A172 (cell line): ENCODE measurements around the gene FAM9C. TPM values are rescaled to one million over a fixed set of nuclear protein-coding genes. Genes with fewer than 3 reads are reported as not detected.
A peak's percentile ranks its signal among the peaks of the same experiment; 100 is the strongest.
"Not testable (repeated sequence)": the region's sequence is repeated elsewhere in the genome, so short reads cannot be mapped to it uniquely, and the experiment has no call there.

Experiments
- DNase-seq: peaks from one replicate; pipeline ENCODE4 v3.0.0-alpha.2; 2015; ENCODE audit warnings: low spot score
- total RNA-seq: library from RNA; depleted of rRNA; stranded (reverse); fragments of >200 nt; shearing (Covaris generic); gene quantifications from 2 replicates; pipeline ENCODE4 v1.2.3, GENCODE V29; 2014

The FAM9C gene
- total RNA-seq, 1 experiment from 2014 or later, result not detected

DNA sequence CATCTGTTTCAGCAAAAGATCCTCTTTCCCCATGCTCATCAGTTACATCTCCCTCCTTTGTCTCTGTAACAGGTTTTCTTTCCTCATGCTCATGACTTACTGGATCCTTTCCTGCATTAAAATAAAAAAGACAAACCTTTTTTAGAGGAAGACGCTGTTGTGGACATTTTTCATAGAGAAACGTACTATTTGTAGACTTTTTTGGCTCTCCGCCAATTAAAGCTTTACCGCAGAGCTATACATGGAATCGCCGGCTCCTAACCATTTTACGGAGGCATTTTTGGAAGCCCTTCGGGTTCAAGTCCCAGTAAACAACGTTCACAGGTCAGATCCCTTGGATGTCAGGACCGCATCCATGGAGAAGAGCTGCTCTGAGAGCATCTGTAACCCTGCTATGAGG lies 1.3 kb downstream of the FAM9C start:
- no peak for DNase-seq

DNA sequence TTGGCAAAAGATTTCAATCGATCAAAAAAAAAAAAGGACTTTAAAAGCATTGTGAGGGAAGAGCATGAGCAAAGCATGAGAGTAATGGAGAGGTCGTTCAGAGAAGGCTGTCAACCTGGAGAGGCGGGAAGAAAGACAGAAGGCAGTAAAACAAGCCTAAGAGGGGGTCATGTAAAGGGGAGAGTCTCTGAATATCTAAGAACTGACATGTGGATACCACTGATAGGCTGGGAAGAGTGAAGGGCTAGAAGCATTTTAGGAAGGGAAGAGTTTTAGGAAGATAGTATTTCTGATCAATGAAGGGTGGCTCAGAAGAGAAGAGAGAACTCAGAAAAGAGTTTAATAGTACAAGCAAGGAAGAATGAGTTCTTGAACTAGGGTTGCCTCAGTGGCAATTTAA lies 7.5 kb downstream of the FAM9C start:
- no peak for DNase-seq

DNA sequence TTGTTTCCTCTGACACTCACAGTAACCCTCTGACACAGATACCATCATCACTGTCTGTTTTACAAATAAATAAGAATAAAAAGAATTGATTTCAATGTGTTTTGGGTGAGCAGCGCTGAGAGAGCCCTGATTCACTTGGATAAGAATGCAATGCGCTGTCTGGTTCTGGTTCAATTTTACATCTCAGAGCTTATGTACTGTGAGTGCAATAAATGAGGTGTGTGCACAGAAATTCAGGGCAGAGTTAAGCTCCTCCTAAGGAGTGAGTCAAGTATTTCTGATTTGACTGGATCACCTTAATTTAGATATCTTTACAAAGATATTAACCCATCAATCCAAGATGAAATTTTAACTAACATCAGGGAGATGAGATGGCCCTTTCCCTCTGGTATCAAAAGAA lies 11.2 kb downstream of the FAM9C start:
- no peak for DNase-seq

DNA sequence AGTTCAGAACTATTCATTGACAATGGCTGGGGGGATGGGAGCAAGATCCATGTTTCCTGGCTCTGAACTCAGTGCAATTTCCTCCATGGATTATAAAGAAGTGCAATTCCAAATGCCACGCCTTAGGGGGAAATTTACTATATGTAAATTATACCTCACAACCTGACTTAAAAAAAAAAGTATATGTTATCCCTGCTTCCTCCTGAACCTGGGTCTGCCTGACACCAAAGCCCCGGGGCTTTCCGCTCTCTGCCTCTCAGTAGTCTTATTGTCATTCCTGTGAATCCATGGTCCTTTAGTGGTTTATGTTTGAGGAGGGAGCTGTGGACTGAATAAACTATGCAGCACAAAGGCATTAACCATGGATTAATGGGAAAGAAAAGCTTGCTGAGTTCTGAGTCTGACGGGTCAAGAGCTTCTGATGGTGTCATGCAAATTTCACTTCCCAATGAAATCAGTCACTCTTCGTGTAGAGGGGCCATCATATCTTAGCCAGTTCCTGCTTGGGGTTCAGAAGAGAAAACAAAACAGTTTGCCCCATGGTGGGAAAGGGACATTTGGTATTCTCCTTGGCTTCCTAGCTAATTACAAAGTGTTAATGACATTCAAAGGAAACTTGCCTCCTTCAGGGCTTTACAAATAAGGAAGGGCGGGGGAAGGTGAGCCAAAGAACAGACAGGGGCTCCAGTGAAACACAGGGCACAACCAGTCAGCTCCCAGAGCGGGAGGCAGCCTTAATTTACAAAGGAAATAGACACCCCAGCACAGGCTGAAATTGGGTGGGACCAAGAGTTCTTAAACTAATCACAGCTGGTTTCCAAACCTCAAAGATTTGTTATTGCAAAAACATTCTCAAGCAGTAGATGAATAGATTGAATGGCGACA lies 14.3 kb downstream of the FAM9C start:
- no peak for DNase-seq

DNA sequence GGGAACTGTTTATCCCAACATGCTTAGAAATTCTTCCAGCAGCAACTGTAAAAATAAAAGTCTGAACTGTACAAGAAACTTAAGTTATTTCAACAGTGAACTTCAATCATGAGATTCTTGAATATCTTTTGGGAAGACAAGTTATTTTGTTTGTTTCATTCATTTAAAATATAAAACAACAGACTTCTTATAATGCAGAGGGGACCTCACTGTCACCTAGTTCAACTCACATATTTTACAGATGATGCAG lies 14.9 kb downstream of the FAM9C start:
- no peak for DNase-seq

DNA sequence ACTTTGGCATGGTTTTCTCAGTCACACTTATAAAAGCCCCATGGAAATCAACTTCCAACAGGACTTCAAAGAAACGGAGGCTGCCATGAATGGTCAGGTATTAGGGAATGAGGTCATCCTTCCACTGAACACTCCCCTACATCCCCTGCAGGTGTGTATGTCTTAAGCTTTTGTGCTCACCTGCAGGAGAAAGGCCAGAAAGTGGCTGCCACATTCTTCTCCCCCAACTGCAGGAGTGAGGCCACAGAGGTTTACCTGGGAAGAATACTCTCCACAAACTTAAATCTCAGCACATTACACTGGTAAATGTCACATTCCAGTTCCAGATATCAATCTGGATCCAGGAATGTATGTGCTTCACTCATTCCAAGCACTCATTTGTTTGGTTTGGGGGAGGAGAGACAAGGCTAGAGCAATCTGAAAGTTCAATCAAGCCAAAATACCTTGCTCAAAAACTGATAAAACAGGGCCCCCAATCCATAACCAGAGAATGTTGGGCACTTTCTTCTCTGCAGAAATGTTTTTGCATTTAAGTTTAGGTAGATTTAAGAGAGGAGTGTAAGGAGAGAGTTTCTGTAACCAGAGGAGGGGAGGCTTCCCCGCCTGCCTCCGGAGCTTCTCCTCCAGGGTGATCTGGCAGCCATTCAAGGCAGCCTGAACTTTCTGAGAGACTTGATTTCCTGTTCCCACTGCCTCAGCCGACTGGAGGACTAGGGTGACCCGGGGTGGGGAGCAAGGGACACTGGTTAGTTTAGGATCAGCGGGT lies 15.4 kb downstream of the FAM9C start:
- DNase-seq, result peak; percentile 64

DNA sequence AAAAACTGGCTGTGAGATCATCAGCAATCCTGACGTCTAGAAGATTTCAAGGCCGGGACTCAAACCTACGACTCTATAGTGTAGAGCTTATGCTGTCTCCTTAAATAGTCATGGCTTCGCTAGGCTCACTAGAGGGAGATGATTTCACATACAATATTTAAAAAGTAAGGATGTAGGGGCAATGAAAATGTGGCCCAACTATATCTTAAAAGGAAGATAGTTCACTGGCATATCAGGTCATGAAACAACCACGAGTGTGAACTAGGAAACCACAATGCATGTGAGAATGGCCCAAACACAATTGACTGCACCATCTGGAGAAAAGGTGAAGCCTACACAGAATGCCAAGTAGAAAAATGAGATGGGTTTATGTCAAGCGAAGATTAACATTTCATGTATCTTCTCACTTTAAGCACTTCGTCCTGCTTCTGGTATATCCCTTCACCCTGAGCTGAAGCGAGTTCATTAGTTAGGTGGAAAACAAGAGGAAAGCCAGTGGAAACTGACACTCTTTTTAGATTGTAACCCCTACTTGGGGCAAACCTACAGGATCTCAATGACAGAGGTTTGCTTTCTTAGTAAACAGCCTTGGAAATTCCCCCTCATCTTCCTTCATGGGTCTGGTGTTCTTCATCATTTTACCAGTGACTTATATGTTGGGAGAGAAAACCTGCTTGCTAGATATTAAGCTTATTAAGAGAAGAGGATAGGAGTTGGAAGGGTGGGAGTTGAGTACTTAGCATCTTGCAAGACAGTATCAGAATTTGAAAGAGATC lies 17.4 kb downstream of the FAM9C start:
- DNase-seq, result no peak

DNA sequence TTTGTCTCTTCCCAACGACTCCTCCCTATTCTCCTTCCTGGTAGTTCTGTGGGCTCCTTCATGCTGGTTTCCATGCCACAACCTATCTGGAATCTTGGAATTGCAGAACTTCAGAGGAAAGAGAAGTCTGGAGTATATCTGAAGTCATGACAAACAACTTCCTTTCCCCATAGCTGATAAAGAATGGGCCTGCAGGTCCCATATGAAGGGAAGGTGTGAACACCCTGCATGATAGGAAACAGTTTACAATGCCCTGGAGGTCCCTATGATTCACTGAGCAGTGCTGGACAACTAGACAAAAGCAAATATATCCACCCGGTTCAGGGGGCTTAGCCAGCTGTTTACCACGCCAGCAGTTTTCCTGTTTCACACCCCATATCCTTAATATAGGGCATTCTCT lies 19.4 kb downstream of the FAM9C start:
- no peak for DNase-seq

DNA sequence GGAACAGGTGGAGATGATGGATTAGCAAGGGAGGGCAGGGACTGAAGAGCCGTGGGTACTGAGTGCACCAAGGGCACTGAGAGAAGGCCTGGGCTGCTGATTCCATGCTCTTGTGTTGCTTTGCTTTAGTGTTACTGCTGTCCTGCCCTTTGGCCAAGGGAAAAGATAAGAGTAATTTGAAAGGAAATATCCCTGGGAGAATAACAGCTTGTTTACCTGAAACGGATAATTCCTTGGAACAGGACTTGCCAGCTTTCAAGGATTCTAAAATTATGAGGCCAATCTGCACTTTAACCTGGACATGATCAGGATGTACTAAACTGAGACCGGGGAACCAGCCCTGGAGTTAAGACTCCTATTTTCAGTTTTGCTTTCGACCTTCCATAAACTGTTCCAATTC lies 20.4 kb downstream of the FAM9C start:
- no peak for DNase-seq

DNA sequence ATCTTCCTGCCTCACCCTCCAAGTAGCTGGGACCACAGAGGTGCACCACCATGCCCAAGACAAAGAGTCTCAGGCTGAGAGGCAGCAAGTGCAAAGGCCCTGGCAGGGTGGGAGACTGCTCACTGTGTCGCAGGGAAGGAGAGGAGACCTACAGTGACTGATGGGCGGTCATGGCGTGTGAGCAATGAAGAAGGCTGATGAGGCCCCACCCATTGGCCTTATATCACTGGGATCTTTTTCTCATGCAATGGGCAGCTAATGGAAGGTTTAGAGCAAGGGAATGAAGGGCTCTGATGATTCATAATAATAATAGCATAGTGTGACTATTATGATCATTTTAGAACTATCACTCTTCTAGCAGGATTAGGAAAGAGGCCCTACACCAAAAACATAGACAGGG lies 20.9 kb downstream of the FAM9C start:
- DNase-seq, result no peak

DNA sequence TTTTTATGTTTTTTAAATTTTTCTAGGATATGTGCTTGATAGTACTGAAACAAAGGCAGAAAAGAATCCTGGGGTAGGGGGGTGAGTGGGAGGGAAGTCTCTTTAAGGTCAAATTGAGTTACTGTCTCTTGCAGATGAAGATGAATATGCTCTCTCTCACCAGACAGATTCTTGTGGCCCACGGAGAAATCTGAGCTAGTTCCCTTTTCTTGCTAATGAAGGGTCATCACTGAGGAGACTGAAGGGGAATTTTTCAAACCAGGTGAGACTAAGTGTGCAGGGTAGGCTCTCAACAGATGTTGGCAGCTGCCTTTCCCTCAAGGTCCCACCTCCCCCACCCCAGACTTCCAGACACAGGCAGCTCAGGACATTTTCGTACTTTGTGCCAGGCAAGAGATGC lies 21.5 kb downstream of the FAM9C start:
- DNase-seq, result no peak

DNA sequence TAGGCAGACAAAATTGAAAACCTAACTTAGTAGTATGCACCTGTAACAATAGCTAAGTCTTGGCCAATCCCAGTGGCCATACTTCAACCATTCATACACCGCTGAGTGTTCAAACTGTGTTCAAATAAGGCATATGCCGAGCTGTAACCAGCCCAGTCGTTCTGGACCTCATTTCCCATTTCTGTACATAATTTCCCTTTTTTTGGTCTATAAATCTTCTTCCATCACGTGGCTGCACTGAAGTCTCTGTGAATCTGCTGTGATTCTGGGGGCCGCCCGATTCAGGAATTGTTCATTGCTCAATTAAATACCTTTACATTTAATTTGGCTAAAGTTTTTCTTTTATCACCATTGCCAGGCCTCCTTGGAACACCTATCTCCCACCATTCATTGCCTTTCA lies 27.7 kb downstream of the FAM9C start:
- DNase-seq, result not testable (repeated sequence)

DNA sequence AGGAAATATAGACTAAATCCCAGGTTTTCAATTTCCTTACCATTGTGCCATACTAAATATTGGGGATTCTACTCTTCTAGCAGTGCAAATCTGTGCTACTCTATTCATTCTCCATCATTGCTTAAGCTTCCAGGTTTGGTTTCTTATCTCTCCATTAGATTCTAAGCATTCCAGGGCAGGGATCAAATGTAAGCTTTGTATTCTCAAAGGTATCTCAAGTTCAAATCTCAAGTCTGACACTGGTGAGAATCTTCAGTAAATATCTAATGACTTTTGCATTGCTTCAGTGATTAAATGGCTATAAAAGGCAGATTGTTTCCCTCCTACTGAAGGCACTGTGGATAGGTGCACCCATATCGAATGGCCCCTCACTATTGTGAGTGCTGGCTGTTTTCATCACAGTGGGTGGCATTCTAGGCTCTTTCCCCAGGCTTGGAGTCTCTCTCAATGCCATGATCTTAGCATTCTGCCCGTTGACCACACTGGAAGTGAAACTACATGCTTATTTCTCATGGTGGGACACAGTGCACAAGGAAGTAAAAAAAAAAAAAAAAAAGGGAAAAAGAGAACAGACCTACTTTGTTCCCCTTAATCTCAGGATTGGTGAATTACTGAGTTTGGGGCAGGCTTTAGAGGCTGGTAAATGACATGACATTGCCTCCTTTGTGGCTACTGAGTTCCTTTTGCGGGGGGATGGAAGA lies 28.7 kb downstream of the FAM9C start:
- DNase-seq, result no peak

DNA sequence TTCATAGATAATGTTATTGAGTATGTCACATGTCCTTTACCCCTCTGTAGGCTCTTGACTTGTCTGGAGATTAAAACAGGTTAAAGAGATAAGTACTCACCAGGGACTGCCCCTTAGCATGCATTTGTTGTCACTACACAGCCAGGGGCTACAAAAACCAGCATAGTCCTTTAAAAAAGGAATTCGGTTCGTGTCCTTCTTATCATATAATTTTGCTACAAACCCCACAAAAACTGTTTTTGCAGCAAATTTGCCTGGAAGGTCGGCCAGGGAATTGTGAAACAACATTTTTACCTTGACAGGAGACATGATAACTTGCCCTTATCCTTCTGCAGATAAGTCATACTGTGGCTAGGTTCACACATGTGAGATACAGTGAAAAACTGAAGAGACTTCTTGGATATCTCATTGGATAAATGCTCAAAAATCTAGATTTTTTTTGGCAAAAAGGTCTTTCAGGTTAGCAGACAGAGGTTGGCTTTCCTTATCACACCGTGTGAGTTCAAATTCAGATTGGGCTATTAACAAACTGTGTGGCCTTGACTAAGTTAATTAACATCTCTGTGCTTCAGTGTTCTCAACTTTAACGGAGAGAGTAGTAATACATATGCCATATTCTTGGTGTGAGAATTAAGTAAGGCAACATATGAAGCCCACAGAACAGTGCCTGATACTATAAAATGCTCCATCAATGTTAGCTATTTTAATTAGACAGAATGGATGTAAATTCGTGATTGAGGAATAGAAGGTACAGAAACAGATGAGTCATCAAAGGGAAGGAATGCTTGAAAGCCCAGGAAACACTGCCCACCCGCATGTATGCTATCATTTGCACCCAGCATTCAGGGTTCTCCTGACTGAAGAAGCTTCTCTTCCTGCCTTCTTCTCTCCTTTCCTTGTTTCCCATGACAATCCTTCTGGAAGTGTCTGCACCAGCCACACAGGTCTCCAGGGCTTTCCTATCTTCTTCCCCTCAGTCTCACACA lies 30.0 kb downstream of the FAM9C start:
- DNase-seq, result no peak

DNA sequence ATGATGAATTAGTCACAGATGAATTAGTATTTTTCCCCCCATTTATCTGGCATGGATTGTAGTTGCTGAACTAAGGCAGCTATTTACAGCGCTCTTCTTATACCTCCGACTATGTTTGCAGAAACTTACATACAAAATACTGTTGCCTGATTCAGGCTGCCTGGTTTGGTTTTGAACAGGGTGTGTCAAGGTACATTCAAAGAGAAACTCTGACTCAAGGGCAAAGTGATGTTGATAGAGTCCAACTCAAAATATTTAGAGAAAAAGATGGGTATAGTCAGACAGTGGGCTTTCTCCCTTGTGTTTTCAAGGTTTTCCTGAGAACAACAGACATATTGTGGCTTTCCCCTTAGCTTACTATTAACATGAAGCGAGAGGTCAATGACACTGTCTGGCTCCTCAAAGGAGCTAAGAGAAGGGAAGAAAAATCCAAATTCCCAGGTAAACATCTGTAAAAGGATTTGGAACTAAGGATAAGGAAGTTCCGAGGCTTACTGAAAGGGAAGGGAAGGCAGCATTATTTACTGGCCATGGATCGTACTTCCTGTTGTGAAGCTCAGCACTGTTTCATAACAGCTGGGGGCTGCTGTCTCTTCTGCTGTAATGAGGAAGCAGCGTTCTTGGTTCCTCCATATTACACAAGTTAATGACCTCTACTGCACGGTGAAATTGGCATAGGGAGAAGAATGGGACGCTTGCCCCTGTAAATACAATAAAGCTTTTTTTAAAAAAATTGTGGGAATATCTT lies 30.9 kb downstream of the FAM9C start:
- no peak for DNase-seq

DNA sequence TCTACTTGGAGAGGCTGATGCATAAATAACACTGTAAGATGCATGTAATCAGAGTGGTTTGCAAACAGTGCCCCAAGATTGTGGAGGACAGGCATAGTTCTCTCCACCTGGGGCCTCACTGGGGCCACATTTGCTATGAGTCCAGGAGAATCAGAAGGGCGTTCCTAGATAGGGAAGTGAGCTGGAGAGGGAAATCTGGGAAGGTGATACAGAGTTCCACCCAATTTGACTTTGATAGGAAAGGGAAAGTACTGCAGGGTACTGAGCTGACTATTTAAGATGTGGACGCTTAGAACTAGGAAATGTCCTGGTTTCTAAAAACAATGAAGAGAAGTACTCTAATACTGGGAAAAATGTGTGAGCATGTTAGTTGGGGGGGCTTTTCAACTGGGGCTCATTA lies 33.9 kb downstream of the FAM9C start:
- DNase-seq, result no peak

DNA sequence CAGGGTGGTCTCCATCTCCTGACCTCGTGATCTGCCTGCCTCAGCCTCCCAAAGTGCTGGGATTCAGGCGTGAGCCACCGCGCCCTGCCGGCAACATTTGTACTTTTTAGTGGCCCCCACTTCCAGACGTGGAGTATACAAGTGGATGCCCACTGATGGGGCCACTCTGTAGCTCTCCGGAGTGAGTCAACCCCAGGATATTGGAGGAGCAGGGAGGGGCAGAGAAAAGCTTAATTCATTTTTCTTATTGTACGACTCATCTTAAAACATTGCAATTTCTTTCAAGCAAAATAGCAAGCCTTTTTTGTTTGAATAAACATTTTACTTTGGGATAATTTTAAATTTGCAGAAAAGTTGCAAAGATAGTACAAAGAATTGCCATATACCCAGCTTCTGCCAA lies 34.6 kb downstream of the FAM9C start:
- no peak for DNase-seq

DNA sequence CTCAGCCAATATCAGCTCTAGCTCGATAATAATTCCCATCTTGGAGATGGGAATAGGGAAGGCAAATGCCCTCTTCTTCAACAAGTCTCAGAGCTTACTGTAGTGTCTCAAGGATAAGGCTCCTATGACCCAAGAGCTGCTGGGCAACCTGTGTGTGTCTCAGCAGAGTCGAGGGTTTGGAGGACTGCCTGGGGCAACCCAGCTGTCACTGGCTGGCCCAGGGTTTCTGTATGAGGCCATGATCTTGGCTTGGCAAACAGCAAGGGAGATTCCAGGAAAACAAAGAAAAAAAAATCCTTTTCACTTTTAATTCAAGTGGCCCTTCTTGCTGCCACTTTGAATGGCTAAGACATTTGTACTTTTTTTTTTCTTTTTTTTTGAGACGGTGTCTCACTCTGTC lies 35.1 kb downstream of the FAM9C start:
- DNase-seq, result no peak

DNA sequence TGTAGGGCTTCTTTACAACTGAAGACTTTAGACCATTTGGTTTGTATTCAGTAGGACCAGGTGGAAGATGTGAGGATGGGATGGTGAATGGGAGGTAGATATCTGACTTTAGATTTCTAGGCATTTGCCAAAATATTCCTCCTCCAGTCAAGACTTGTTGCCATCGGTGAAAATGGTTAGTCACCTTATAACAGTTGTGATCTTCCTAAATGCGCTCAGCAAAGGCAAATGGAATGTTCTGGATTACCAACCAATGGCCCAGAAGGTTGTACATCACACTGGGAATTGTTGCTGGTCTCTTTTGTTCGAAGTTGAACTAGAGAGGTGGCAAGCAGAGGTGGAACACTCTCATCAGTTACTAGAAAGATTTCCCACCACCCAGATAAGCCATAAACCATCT lies 35.6 kb downstream of the FAM9C start:
- no peak for DNase-seq

DNA sequence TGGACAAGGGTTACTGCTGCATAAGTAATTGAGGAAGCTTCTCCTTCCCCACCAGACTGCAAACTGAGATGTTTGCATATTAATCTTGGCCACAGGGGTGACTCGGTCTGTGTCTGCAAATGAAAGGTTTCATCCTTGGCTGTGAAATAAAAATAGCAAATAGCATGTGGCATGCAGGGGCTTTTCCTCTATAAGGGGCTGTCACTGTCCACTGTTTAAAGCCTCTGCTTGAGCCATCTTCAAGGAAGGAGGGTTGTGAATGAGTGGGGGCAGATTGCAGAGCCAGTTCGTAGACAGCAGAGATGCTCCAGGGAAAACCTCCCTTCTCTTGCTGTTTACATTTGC lies 36.3 kb downstream of the FAM9C start:
- DNase-seq, result no peak
